NCI-H526 (cell line): ENCODE measurements around the gene FMO4.
"Not testable (repeated sequence)": the region's sequence is repeated elsewhere in the genome, so short reads cannot be mapped to it uniquely, and the experiment has no call there.

Experiments
- DNase-seq, 2 experiments: peaks; one replicate each; lab custom pipeline; 2025; lab: John Stamatoyannopoulos, UW

Gene FMO4

GRCh38 chr1:171335964-171336363 is 22.0 kb downstream of the FMO4 start:
- DNase-seq, result no peak

- not testable (repeated sequence) for DNase-seq
Observed at GRCh38 chr1:171339345-171339744, 25.4 kb downstream of the FMO4 start.

DNA sequence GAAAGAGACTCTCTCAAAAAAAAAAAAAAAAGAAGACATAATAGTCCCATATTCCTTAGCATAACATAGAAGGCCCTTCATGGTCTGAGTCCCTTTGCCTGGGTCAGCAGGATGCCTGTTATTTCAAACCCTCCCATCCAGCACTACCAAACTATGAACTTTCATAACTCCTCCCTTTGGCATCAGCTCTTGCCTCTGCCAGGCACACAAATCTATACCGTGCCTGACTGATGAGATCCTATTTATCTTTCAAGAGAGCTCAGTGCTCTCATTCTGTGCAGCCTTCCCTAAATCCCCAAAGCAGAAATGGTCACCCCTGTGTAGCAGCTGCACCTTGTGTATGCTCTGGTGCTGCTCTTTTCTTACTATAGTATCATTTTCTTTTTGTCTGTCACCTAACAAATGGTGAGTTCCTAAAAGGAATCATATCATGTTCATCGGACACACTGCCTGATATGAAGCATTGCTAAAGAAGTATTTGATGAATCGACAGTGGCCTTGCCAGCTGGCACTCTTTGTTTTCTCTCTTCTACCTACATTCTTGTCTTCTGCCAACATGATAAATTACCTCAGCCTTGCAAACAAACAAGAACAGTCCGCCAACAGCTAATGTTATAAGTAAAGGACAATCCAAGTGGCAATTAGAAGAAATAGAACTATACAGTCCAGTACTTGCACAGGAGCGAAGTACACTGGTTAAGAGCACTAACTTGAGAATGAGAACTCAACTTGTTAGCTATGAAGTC is 29.9 kb downstream of the FMO4 start:
- no peak for DNase-seq

GRCh38 chr1:171344473-171344820 is 30.5 kb downstream of the FMO4 start:
- no peak for DNase-seq

DNA sequence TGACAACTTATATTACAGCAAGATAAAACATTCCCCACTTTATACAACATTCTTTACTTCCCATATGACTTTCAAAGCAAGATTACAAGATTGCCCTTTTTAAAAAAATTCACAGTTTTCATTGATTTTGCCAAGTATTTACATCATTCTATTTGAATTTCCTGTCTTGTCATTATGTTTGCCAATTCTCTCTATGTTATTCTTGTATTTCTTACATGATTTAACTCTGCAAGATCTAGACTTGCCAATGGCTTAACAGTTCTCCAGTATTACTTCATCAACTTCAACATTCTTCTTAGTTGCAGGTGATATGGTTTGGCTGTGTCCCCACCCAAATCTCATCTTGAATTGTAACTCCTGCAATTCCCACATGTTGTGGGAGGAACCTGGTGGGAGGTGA is 31.6 kb downstream of the FMO4 start:
- no peak for DNase-seq

- no peak for DNase-seq
Observed at GRCh38 chr1:171346881-171347280, 32.9 kb downstream of the FMO4 start.

DNA sequence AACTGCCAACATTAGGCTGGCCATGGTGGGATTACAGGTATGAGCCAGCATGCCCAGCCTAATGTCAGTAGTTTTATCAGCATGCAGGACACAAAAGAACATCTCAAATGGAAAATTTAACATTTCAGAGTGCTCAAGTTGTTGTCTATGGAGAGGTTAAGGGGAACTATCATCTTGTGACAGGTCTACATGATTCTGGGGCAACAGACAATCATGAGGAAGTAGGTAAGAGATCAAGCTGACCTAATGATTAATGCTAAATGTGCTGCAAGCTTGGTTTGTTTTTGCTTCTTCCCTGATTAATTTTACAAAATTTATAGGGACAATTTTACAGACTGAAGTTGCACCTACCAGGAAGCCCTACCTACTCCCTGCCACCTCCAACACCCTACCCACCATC is 36.6 kb downstream of the FMO4 start:
- DNase-seq, result no peak

- no peak for DNase-seq
Observed at GRCh38 chr1:171351961-171352360, 38.0 kb downstream of the FMO4 start.

DNA sequence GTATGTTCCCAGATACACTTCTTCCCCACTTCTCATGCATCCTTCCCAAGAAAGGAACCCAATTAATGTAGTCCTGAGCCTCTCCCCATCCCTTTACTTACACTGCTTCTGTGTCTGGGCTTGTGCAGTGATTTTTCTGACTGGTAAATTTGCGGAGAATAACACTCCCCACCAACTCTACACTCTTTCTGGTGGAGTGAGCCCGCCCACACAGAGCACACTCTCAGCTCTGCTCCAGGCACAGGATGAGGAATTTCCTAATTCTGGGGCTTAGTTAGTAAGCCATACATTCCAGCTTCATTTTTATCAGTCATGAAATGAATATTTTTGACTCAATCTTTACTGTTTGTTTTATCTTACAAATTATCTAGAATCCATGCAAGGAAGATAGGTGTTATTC is 38.6 kb downstream of the FMO4 start:
- no peak for DNase-seq

GRCh38 chr1:171355727-171356126 is 41.7 kb downstream of the FMO4 start:
- DNase-seq, result no peak

GRCh38 chr1:171357179-171357578 is 43.2 kb downstream of the FMO4 start:
- no peak for DNase-seq

- not testable (repeated sequence) for DNase-seq
Observed at GRCh38 chr1:171359355-171359648, 45.3 kb downstream of the FMO4 start.

DNA sequence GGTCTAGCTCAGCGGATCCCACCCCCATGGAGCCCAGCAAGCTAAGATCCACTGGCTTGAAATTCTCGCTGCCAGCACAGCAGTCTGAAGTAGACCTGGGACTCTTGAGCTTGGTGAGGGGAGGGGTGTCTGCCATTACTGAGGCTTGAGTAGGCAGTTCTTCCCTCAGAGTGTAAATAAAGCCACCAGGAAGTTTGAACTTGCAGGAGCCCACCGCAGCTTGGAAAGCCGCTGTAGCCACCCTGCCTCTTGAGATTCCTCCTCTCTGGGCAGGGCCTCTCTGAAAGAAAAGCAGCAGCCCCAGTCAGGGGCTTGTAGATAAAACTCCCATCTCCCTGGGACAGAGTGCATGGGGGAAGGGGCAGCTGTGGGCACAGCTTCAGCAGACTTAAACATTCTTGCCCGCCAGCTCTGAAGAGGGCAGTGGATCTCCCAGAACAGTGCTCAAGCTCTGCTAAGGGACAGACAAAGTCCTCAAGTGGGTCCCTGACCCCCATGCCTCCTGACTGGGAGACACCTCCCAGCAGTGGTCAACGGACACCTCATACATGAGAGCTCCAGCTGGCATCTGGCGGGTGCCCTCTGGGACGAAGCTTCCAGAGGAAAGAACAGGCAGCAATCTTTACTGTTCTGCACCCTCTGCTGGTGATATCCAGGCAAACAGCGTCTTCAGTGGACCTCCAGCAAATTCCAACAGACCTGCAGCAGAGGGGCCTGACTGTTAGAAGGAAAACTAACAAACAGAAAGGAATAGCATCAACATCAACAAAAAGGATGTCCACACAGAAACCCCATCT is 45.9 kb downstream of the FMO4 start:
- DNase-seq, result peak in 1 of 2 experiments; percentile 35

DNA sequence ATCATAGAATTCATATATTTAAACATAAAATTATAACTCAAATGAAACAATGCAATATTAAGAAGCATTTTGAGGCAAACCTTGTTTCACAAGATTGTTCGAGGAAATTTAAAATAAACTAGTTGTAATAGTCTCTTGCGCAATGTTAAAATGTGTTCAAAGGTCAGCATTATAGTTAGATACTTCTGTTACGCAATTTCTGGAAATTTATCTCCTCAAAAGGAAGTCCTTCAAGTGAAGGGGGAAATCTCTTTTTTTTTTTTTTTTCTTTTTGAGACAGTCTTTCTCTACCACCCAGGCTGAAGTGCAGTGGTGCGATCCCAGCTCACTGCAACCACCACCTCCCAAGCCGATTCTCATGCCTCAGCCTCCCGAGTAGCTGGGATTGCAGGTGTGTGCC is 52.1 kb downstream of the FMO4 start:
- no peak for DNase-seq

DNA sequence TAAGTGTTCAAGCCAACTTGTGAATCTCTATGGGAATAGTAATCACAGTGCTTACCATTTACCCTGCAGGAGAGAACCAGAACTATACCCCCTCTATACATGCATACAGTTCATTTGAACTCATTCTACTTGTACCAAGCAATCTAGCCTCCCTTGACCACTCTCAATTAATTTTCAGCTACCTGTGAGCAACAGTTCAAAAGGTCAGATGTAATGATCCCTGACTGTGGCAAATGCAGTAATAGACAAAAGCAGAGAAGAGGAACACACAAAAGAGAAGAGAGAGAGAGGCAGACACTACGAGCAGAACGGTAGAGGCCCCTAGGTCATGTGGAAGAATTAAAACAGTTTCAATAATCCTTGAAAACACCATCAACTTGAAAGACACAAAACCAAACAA is 52.8 kb downstream of the FMO4 start:
- DNase-seq, result no peak

GRCh38 chr1:171367436-171367835 is 53.5 kb downstream of the FMO4 start:
- DNase-seq, result no peak

DNA sequence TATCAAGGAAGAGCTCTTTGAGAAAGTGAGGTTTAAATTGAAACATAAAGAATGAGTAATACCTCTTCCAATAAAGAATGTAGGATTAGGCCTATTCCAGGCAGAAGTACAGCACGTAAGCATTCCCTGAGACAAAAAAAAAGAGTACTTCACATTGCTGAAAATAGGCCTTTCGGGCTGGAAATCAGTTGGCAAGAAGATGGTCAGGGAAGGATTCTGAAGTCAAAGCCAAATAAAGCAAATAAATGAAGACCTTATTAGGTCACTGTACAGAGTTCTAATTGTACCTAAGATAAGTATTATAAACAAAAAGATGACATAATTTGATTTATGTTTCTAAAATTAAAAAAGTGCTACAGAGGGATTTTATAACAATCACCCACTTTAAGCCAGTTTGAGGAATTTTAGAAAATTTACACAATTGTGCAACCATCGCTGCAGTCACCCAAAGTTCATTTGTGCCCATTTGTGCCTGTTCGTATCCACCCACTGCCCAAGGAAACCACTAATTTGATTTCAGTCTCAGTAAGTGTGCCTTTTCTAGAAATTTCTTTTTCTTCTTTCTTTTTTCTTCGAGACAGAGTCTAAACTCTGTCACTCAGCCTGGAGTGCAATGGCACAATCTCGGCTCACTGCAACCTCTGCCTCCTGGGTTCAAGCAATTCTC is 58.6 kb downstream of the FMO4 start:
- DNase-seq, result no peak

DNA sequence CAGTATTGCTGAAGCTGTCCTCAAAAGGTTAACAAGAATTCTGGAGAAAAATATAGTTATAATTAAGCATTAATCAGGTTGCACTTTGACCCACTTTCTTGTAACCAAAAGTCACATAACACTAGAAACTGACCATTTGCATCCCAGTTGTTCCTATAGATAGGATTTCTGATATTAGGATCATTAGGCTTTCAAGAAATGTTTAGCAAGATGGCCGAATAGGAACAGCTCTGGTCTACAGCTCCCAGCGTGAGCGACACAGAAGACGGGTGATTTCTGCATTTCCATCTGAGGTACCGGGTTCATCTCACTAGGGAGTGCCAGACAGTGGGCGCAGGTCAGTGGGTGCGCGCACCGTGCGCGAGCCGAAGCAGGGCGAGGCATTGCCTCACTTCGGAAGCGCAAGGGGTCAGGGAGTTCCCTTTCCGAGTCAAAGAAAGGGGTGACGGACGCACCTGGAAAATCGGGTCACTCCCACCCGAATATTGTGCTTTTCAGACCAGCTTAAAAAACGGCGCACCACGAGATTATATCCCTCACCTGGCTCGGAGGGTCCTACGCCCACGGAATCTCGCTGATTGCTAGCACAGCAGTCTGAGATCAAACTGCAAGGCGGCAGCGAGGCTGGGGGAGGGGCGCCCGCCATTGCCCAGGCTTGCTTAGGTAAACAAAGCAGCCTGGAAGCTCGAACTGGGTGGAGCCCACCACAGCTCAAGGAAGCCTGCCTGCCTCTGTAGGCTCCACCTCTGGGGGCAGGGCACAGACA is 59.6 kb downstream of the FMO4 start:
- peak in 1 of 2 experiments; percentile 56 for DNase-seq

DNA sequence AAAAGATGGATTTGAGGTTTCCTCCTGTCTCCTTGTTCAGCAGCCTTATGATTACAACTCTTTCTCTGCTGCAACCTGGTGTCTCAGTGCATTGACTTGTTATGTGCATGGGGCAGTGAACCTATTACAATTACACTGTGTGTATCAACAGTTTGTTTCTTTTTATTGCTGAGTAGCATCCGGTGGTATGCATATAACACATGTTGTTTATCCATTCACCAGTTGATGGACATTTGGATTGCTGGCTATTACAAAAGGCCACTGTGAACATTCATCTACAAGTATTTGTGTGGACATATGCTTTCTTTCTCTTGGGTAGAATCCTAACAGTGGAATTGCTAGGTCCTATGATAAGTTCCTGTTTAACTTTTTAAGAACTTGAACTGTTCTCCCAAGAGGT is 65.9 kb downstream of the FMO4 start:
- DNase-seq, result no peak

DNA sequence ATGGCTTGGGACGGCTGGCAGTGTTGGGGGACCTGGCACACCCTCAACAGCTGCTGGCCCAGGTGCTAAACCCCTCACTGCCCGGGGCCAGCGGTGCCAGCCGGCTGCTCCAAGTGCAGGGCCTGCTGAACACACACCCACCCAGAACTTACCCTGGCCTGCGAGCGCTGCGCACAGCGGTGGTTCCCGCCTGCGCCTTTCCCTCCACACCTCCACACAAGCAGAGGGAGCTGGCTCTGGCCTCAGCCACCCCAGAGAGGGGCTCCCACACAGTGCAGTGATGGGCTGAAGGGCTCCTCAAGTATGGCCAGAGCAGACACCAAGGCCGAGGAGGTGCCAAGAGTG is 67.9 kb downstream of the FMO4 start:
- no peak for DNase-seq

DNA sequence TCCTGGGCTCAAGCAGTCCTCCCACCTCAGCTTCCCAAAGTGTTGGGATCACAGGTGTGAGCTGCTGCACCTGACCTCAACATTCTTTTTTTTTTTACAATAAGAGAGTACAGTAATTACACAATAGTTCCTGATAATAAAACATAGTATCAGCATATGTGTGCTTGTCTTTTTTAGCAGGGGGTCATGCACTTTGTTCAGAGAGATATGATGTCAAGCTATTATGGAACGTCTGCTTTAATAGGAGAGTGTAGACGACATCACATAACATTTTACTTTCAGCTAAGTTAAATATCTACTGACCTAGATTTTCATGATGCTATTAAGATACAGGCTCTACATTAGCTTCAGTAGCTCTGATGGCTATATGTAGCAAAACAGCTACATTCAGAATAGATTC is 70.5 kb downstream of the FMO4 start:
- no peak for DNase-seq

DNA sequence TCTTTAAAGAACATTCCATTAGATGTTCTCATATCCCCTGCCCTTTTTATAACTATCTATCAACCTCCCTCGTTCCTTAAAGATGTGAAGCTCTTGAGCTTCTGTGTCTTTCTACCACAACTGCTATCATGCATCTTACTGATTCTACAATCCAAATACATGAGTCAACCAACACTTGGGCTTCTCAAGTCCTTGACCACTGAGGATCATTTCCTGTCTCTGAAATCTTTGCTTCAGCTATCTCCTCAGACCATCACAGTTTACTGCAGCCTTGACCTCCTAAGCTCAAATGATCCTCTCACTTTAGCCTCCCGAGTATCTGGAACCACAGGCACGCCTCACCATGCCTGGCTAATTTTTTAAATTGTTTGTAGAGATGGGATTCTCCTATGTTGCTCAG is 75.2 kb downstream of the FMO4 start:
- no peak for DNase-seq

GRCh38 chr1:171390740-171391139 is 76.8 kb downstream of the FMO4 start:
- DNase-seq, result not testable (repeated sequence)
